Stimulated activated CD8-positive, alpha-beta memory T cell treated with anti-CD3 and anti-CD28 coated beads, Interleukin-7, amount 100 ng/mL, for 4 hours (primary cell): ENCODE data around the gene CELSR2.

Source experiments
- DNase-seq, 2 donors: peaks; one replicate each; pipeline ENCODE4 v3.0.0-alpha.2; 2020; ENCODE audit warnings: low read depth in 2 of 2

CELSR2 gene

GRCh38 chr1:109231066-109231465, 18.3 kb upstream of the CELSR2 start:
- no peak for DNase-seq

- no peak for DNase-seq
Observed at GRCh38 chr1:109235137-109235536, 14.2 kb upstream of the CELSR2 start.

GRCh38 chr1:109237512-109237911, 11.8 kb upstream of the CELSR2 start:
- DNase-seq: no peak

- no peak for DNase-seq
Observed at GRCh38 chr1:109238382-109238781, 11.0 kb upstream of the CELSR2 start.

GRCh38 chr1:109239047-109239408, 10.3 kb upstream of the CELSR2 start:
- no peak for DNase-seq

- no peak for DNase-seq
Observed at GRCh38 chr1:109239409-109240068, 9.8 kb upstream of the CELSR2 start.

GRCh38 chr1:109240158-109241152, 8.9 kb upstream of the CELSR2 start:
- no peak for DNase-seq

- DNase-seq: no peak
Observed at GRCh38 chr1:109241344-109241743, 8.0 kb upstream of the CELSR2 start.

- no peak for DNase-seq
Observed at GRCh38 chr1:109241841-109242345, 7.4 kb upstream of the CELSR2 start.

GRCh38 chr1:109242387-109242786, 7.0 kb upstream of the CELSR2 start:
- DNase-seq: no peak

GRCh38 chr1:109243221-109243620, 6.1 kb upstream of the CELSR2 start:
- DNase-seq: no peak

- no peak for DNase-seq
Observed at GRCh38 chr1:109243860-109244552, 5.3 kb upstream of the CELSR2 start.

GRCh38 chr1:109246141-109246551, 3.2 kb upstream of the CELSR2 start:
- DNase-seq: no peak

GRCh38 chr1:109247401-109248365, 1.7 kb upstream of the CELSR2 start:
- DNase-seq: no peak

GRCh38 chr1:109248444-109248796, 919 bp upstream of the CELSR2 start:
- DNase-seq: no peak

- no peak for DNase-seq
Observed at GRCh38 chr1:109249654-109250401, 489 bp downstream of the CELSR2 start.

GRCh38 chr1:109250454-109251276, 1.3 kb downstream of the CELSR2 start:
- no peak for DNase-seq

GRCh38 chr1:109251277-109252166, 2.2 kb downstream of the CELSR2 start:
- no peak for DNase-seq
